Measurements from ENCODE around the gene PTPN5.

The PTPN5 gene

DNA sequence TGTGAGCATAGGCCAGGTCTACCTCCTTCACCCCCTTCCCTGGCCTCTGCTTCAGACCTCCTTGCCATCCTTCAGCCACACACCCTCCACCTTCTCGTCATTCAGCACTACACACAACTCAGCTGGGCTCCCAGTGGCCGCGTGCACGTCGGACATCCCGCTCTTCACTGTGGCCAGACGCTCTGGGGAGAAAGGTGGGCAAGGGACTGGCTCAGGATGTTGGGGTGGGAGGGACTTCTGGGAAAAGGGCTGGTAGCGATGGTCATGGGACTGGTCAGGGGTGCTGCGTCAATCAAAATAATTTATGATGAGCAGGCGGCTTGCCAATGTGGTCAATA is 77.2 kb downstream of the PTPN5 start:
- no peaks in the 10 kb centered on the region for H3K36me3 ChIP-seq (ENCODE audit: control insufficient read depth, insufficient read depth, low read length)
- H3K79me2 ChIP-seq = no peaks in the 10 kb centered on the region
- H3K9me3 ChIP-seq (ENCODE audit: control insufficient read depth, low read length) = no peaks in the 10 kb centered on the region
- no peak overlapping the region for H2AFZ ChIP-seq
- H3K9ac ChIP-seq = no peak overlapping the region
- H3K4me2 ChIP-seq (ENCODE audit: low read length) = no peak overlapping the region
- no peak overlapping the region for H3K27ac ChIP-seq
- TF ChIP-seq, protein P1, sequence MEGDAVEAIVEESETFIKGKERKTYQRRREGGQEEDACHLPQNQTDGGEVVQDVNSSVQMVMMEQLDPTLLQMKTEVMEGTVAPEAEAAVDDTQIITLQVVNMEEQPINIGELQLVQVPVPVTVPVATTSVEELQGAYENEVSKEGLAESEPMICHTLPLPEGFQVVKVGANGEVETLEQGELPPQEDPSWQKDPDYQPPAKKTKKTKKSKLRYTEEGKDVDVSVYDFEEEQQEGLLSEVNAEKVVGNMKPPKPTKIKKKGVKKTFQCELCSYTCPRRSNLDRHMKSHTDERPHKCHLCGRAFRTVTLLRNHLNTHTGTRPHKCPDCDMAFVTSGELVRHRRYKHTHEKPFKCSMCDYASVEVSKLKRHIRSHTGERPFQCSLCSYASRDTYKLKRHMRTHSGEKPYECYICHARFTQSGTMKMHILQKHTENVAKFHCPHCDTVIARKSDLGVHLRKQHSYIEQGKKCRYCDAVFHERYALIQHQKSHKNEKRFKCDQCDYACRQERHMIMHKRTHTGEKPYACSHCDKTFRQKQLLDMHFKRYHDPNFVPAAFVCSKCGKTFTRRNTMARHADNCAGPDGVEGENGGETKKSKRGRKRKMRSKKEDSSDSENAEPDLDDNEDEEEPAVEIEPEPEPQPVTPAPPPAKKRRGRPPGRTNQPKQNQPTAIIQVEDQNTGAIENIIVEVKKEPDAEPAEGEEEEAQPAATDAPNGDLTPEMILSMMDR (IDR thresholded peaks at IDR 0.05) = no peak
- no peaks in the 10 kb centered on the region for H3K27me3 ChIP-seq (ENCODE audit: control insufficient read depth, insufficient read depth, low read length)
- no peak overlapping the region for H3K4me3 ChIP-seq (ENCODE audit: low read depth, low read length)
- no peaks in the 10 kb centered on the region for H3K4me1 ChIP-seq

- Histone ChIP-seq H3K9me3 (ENCODE audit: control insufficient read depth, low read length) (no peaks in the 10 kb centered on the region), H3K79me2 (no peaks in the 10 kb centered on the region), H3K4me3 (ENCODE audit: low read depth, low read length) (no peak overlapping the region), H3K36me3 (ENCODE audit: control insufficient read depth, insufficient read depth, low read length) (no peaks in the 10 kb centered on the region), H3K27ac (no peak overlapping the region), H3K4me1 (no peaks in the 10 kb centered on the region), H3K4me2 (ENCODE audit: low read length) (no peak overlapping the region), H2AFZ (no peak overlapping the region), H3K9ac (no peak overlapping the region), H3K27me3 (ENCODE audit: control insufficient read depth, insufficient read depth, low read length) (no peaks in the 10 kb centered on the region)
- TF ChIP-seq, protein P1 (IDR thresholded peaks at IDR 0.05) = no peak
Observed at GRCh38 chr11:18713646-18714442, 77.8 kb downstream of the PTPN5 start.

DNA sequence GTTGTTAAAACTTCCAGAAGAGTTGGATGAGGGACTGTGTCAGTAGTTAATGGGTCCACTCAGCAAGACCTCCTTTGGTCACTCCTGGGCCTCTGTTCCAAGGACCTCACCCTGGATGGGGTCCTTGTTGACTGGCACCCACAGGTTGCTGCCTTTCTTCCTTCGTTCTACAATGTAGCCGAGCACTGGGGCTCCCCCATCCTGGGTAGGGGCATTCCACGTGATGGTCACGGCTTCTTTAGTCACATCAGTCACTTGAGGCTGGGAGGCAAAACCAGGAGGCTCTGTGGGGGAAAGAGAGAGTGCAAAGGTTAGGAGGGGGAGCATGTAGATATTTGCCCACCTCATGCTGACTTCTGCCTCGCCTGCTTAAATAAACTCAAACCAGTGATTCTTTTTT is 81.1 kb downstream of the PTPN5 start:
- Histone ChIP-seq H3K4me1 (peaks cover 3% of the 10 kb centered on the region), H3K4me2 (ENCODE audit: low read length) (no peak overlapping the region)

GRCh38 chr11:18709414-18709813 is 82.2 kb downstream of the PTPN5 start:
- Histone ChIP-seq H3K27me3 (ENCODE audit: control insufficient read depth, insufficient read depth, low read length) (no peaks in the 10 kb centered on the region), H3K4me3 (ENCODE audit: low read depth, low read length) (no peak overlapping the region), H3K4me2 (ENCODE audit: low read length) (no peak overlapping the region), H2AFZ (no peak overlapping the region), H3K27ac (no peak overlapping the region), H3K4me1 (peaks cover 6% of the 10 kb centered on the region), H3K9ac (no peak overlapping the region), H3K36me3 (ENCODE audit: control insufficient read depth, insufficient read depth, low read length) (no peaks in the 10 kb centered on the region), H3K9me3 (ENCODE audit: control insufficient read depth, low read length) (no peaks in the 10 kb centered on the region), H3K79me2 (no peaks in the 10 kb centered on the region)
- TF ChIP-seq, protein P1 (IDR thresholded peaks at IDR 0.05) = no peak

More for the DNA sequence above, 81.1 kb downstream of the PTPN5 start:
- Histone ChIP-seq H3K79me2 (no peaks in the 10 kb centered on the region), H3K9me3 (ENCODE audit: control insufficient read depth, low read length) (no peaks in the 10 kb centered on the region), H3K9ac (no peak overlapping the region), H3K4me3 (ENCODE audit: low read depth, low read length) (no peak overlapping the region), H3K36me3 (ENCODE audit: control insufficient read depth, insufficient read depth, low read length) (no peaks in the 10 kb centered on the region), H3K27me3 (ENCODE audit: control insufficient read depth, insufficient read depth, low read length) (no peaks in the 10 kb centered on the region), H3K27ac (no peak overlapping the region), H2AFZ (no peak overlapping the region)
- TF ChIP-seq, protein P1 (IDR thresholded peaks at IDR 0.05) = no peak

DNA sequence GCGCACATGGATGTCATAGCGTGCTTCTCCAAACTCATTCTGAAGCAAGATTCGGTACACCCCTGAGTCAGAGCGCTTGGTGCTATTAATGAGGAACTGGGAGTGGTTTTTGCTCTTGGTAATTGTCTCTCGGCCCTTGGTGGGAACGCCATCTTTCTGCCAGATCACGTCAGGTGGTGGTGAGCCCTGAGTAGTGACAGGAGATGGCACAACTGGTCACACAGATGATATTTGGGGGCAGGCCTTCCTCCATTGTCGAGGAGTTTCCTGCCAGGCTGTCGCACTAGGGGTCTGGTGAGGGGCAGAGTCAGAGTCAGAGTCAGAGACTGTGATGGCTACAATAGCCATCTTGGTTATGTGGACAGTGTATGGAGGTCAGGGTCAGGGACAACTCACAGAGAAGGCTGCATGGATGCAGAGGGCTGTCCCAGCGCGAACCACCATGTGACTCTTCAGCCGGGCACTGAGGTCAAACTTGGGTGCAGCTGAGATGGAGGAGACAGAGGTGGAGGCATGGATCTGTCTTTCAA is 83.7 kb downstream of the PTPN5 start:
- Histone ChIP-seq H3K79me2 (no peaks in the 10 kb centered on the region), H3K9ac (no peak overlapping the region), H3K36me3 (ENCODE audit: control insufficient read depth, insufficient read depth, low read length) (no peaks in the 10 kb centered on the region), H2AFZ (no peak overlapping the region), H3K27me3 (ENCODE audit: control insufficient read depth, insufficient read depth, low read length) (no peaks in the 10 kb centered on the region), H3K27ac (no peak overlapping the region), H3K4me1 (peaks cover 6% of the 10 kb centered on the region), H3K4me3 (ENCODE audit: low read depth, low read length) (no peak overlapping the region), H3K4me2 (ENCODE audit: low read length) (no peak overlapping the region), H3K9me3 (ENCODE audit: control insufficient read depth, low read length) (no peaks in the 10 kb centered on the region)
- TF ChIP-seq, protein P1 (IDR thresholded peaks at IDR 0.05) = no peak

Data from parathyroid adenoma (tissue), 2 donors.